ENCODE data around the gene SORCS2.
"Not testable (repeated sequence)": the region's sequence is repeated elsewhere in the genome, so short reads cannot be mapped to it uniquely, and the experiment has no call there.

SORCS2 gene

DNA sequence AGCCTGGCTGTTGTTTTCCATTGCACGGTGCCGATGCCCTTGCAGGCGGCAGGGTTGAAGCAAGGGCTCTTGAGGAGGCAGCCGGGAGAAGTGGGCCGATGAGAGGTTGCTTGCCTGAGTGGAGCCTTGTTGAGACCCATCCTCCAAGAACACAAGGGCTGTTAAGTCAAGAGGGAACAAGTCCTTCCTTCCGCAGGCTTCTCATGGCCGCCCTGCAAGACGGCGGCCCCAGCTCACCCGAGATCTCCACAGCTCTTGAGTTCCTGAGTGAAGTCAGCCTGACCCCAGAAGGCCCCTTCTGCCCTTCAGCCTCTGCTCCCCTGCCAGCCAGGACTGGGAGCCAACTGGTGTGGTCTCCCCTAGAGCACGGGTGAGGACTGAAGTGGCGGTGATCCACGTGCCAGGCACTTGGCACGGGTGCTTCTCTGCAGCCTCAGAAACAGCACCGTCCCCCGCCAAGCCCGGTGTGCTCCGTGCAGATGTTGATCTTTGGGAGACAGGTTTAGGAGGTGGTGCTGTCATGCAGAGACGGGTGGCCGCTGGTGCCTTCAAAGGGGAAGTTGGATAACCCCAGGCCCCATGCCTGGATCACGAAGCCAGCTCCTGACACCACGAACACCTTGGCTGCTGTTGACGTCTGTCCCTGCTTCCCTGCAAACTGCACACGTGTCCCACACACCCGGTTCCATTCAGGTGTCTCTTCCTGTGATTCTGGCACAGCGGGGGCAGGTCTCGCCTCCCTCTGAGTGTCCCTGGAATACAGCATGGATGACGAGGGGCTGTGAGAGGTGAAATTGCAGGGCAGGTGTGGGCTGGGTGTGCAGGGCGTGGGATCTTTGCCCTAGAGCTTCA, 406.8 kb downstream of the SORCS2 start:
- CTCF ChIA-PET, result interaction anchor here (0.9 kb wide), 1 partner anchor 18 kb away, joined by 3 read pairs; no protein-coding TSS in a partner anchor
- Histone ChIP-seq H3K4me3 (ENCODE audit: control insufficient read depth in 1 of 7, extremely low read depth in 1 of 7, insufficient read depth in 4 of 7, low read depth in 2 of 7, low read length in 6 of 7) (no peak overlapping the region), H3K27ac (ENCODE audit: insufficient read depth in 1 of 2, low read depth in 1 of 2, low read length in 2 of 2, poor library complexity in 1 of 2, severe bottlenecking in 2 of 2) (no peak overlapping the region), H3K4me1 (ENCODE audit: control extremely low read depth in 1 of 4, control insufficient read depth in 4 of 4, insufficient read depth in 4 of 4, low read length in 3 of 4) (no peaks in the 10 kb centered on the region), H3K9me3 (ENCODE audit: control extremely low read depth in 1 of 5, control insufficient read depth in 4 of 5, insufficient read depth in 2 of 5, low read depth in 1 of 5, low read length in 4 of 5) (peaks cover 0 to 2% (median 0%) of the 10 kb centered on the region in 5 experiments), H3K36me3 (ENCODE audit: control insufficient read depth in 4 of 4, insufficient read depth in 4 of 4, low read length in 3 of 4) (no peaks in the 10 kb centered on the region), H3K27me3 (replicated peaks in 2 of 5; ENCODE audit: control insufficient read depth in 4 of 5, insufficient read depth in 5 of 5, low read length in 4 of 5) (peaks cover 0 to 52% (median 5%) of the 10 kb centered on the region in 5 experiments)
- 90% methylated on average over 26 of the region's 29 CpGs for WGBS (ENCODE audit: insufficient coverage)
- POLR2A ChIA-PET, result no interaction called here
- DNase-seq, result no peak

DNA sequence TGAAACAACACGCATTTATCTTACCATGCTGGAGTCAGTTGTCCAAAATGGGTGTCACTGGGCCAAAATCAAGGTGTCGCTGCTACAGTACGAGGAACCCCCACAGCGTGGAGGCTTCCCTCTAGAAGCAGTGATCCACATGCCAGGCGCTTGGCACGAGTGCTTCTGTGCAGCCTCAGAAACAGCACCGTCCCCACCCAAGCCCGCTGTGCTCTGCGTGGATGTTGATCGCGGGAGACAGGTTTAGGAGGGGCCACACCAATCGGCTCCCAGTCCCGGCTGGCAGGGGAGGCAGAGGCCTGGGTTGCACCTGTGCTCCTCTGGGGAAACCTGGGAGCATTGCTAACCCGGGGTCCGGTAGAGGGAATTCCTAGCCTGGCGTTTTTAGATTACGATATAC, 407.9 kb downstream of the SORCS2 start:
- DNase-seq, result no peak
- WGBS (ENCODE audit: insufficient coverage), result 90% methylated on average over 10 of the region's 17 CpGs
- Histone ChIP-seq H3K27ac (ENCODE audit: insufficient read depth in 1 of 2, low read depth in 1 of 2, low read length in 2 of 2, poor library complexity in 1 of 2, severe bottlenecking in 2 of 2) (no peak overlapping the region), H3K4me3 (ENCODE audit: control insufficient read depth in 1 of 7, extremely low read depth in 1 of 7, insufficient read depth in 4 of 7, low read depth in 2 of 7, low read length in 6 of 7) (no peak overlapping the region), H3K36me3 (ENCODE audit: control insufficient read depth in 4 of 4, insufficient read depth in 4 of 4, low read length in 3 of 4) (no peaks in the 10 kb centered on the region), H3K27me3 (replicated peaks in 2 of 5; ENCODE audit: control insufficient read depth in 4 of 5, insufficient read depth in 5 of 5, low read length in 4 of 5) (peaks cover 0 to 41% (median 3%) of the 10 kb centered on the region in 5 experiments), H3K9me3 (ENCODE audit: control extremely low read depth in 1 of 5, control insufficient read depth in 4 of 5, insufficient read depth in 2 of 5, low read depth in 1 of 5, low read length in 4 of 5) (peaks cover 0 to 6% (median 2%) of the 10 kb centered on the region in 5 experiments), H3K4me1 (ENCODE audit: control extremely low read depth in 1 of 4, control insufficient read depth in 4 of 4, insufficient read depth in 4 of 4, low read length in 3 of 4) (no peaks in the 10 kb centered on the region)
- ChIA-PET CTCF (no interaction called here), POLR2A (no interaction called here)

DNA sequence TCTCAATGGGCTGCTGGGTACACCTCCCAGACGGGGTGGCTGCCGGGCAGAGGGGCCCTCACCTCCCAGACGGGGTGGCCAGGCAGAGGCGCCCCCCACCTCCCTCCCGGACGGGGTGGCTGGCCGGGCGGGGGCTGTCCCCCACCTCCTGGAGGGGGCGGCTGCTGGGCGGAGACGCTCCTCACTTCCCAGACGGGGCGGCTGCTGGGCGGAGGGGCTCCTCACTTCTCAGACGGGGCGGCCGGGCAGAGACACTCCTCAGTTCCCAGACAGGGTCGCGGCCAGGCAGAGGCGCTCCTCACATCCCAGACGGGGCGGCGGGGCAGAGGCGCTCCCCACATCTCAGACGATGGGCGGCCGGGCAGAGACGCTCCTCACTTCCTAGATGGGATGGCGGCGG, 409.8 kb downstream of the SORCS2 start:
- H3K4me1 ChIP-seq (ENCODE audit: control extremely low read depth in 1 of 4, control insufficient read depth in 4 of 4, insufficient read depth in 4 of 4, low read length in 3 of 4); POLR2A ChIA-PET; H3K9me3 ChIP-seq (ENCODE audit: control extremely low read depth in 1 of 5, control insufficient read depth in 4 of 5, insufficient read depth in 2 of 5, low read depth in 1 of 5, low read length in 4 of 5); DNase-seq; H3K36me3 ChIP-seq (ENCODE audit: control insufficient read depth in 4 of 4, insufficient read depth in 4 of 4, low read length in 3 of 4); H3K4me3 ChIP-seq (ENCODE audit: control insufficient read depth in 1 of 7, extremely low read depth in 1 of 7, insufficient read depth in 4 of 7, low read depth in 2 of 7, low read length in 6 of 7); CTCF ChIA-PET; H3K27ac ChIP-seq (ENCODE audit: insufficient read depth in 1 of 2, low read depth in 1 of 2, low read length in 2 of 2, poor library complexity in 1 of 2, severe bottlenecking in 2 of 2): not testable (repeated sequence)
- peaks cover 0 to 27% (median 0%) of the 10 kb centered on the region in 5 experiments for H3K27me3 ChIP-seq (replicated peaks in 2 of 5; ENCODE audit: control insufficient read depth in 4 of 5, insufficient read depth in 5 of 5, low read length in 4 of 5)
- WGBS (ENCODE audit: insufficient coverage), result 93% methylated on average over 23 of the region's 30 CpGs

- peaks cover 0 to 22% (median 2%) of the 10 kb centered on the region in 5 experiments for H3K27me3 ChIP-seq (replicated peaks in 2 of 5; ENCODE audit: control insufficient read depth in 4 of 5, insufficient read depth in 5 of 5, low read length in 4 of 5)
- DNase-seq, result no peak
- H3K36me3 ChIP-seq (ENCODE audit: control insufficient read depth in 4 of 4, insufficient read depth in 4 of 4, low read length in 3 of 4), result no peaks in the 10 kb centered on the region
- no peak overlapping the region for H3K4me3 ChIP-seq (ENCODE audit: control insufficient read depth in 1 of 7, extremely low read depth in 1 of 7, insufficient read depth in 4 of 7, low read depth in 2 of 7, low read length in 6 of 7)
- no peaks in the 10 kb centered on the region for H3K4me1 ChIP-seq (ENCODE audit: control extremely low read depth in 1 of 4, control insufficient read depth in 4 of 4, insufficient read depth in 4 of 4, low read length in 3 of 4)
- peaks cover 0 to 6% (median 2%) of the 10 kb centered on the region in 5 experiments for H3K9me3 ChIP-seq (ENCODE audit: control extremely low read depth in 1 of 5, control insufficient read depth in 4 of 5, insufficient read depth in 2 of 5, low read depth in 1 of 5, low read length in 4 of 5)
- ChIA-PET POLR2A (no interaction called here), CTCF (no interaction called here)
- H3K27ac ChIP-seq (ENCODE audit: insufficient read depth in 1 of 2, low read depth in 1 of 2, low read length in 2 of 2, poor library complexity in 1 of 2, severe bottlenecking in 2 of 2), result no peak overlapping the region
- WGBS (ENCODE audit: insufficient coverage), result 99% methylated on average over 12 of the region's 14 CpGs
These were observed 415.0 kb downstream of the SORCS2 start for GRCh38 chr4:7607156-7607910.

DNA sequence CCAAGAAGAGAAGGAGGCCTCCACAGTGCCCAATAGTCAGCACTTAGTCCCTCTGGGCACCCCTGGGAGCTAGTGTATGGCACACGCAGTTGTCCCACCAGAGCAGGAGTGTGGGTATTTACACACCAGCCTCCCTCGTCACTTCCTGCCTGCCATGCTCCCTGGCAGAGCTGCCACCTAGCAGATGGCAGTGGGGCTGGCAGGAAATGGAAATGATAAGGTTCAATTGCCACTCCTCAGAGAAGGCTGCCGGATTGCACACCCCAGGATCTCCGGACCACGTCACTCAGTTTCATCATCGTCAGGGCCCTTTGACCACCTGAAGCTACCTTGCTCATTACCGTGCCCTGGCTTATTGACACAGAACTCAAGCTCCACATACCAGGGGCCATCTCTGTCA, 415.7 kb downstream of the SORCS2 start:
- ChIA-PET CTCF (no interaction called here), POLR2A (no interaction called here)
- Histone ChIP-seq H3K27me3 (replicated peaks in 2 of 5; ENCODE audit: control insufficient read depth in 4 of 5, insufficient read depth in 5 of 5, low read length in 4 of 5) (peaks cover 0 to 22% (median 2%) of the 10 kb centered on the region in 5 experiments), H3K4me1 (ENCODE audit: control extremely low read depth in 1 of 4, control insufficient read depth in 4 of 4, insufficient read depth in 4 of 4, low read length in 3 of 4) (no peaks in the 10 kb centered on the region), H3K4me3 (ENCODE audit: control insufficient read depth in 1 of 7, extremely low read depth in 1 of 7, insufficient read depth in 4 of 7, low read depth in 2 of 7, low read length in 6 of 7) (no peak overlapping the region), H3K9me3 (ENCODE audit: control extremely low read depth in 1 of 5, control insufficient read depth in 4 of 5, insufficient read depth in 2 of 5, low read depth in 1 of 5, low read length in 4 of 5) (peaks cover 0 to 6% (median 2%) of the 10 kb centered on the region in 5 experiments), H3K27ac (ENCODE audit: insufficient read depth in 1 of 2, low read depth in 1 of 2, low read length in 2 of 2, poor library complexity in 1 of 2, severe bottlenecking in 2 of 2) (no peak overlapping the region), H3K36me3 (ENCODE audit: control insufficient read depth in 4 of 4, insufficient read depth in 4 of 4, low read length in 3 of 4) (no peaks in the 10 kb centered on the region)
- DNase-seq, result peak; percentile 1 to 14 (median 2)
- WGBS (ENCODE audit: insufficient coverage), result 76% methylated on average over 5 of the region's 7 CpGs

DNA sequence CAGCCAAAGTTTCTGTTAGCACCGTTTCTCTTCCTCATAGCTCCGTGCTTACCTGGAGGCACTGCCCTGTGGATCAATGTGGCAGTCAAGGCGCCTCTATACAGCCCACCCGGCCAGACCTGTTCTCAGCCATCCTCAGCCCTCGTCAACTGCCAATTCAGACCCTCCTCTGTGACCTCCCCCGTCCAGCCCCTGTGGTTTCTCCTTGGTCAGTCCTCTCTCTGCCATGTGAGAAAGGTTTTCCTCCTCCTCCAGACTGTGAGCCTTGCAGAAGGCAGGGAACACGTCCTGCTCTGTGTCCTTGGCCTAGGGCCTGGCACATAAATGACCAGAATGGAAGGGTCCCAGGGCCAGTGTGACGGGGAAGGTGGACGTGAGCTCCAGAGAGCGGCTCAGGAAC, 417.0 kb downstream of the SORCS2 start:
- Histone ChIP-seq H3K9me3 (ENCODE audit: control extremely low read depth in 1 of 5, control insufficient read depth in 4 of 5, insufficient read depth in 2 of 5, low read depth in 1 of 5, low read length in 4 of 5) (peaks cover 0 to 4% (median 0%) of the 10 kb centered on the region in 5 experiments), H3K4me3 (ENCODE audit: control insufficient read depth in 1 of 7, extremely low read depth in 1 of 7, insufficient read depth in 4 of 7, low read depth in 2 of 7, low read length in 6 of 7) (no peak overlapping the region), H3K27me3 (replicated peaks in 2 of 5; ENCODE audit: control insufficient read depth in 4 of 5, insufficient read depth in 5 of 5, low read length in 4 of 5) (peaks cover 0 to 22% (median 2%) of the 10 kb centered on the region in 5 experiments), H3K4me1 (ENCODE audit: control extremely low read depth in 1 of 4, control insufficient read depth in 4 of 4, insufficient read depth in 4 of 4, low read length in 3 of 4) (no peaks in the 10 kb centered on the region), H3K27ac (ENCODE audit: insufficient read depth in 1 of 2, low read depth in 1 of 2, low read length in 2 of 2, poor library complexity in 1 of 2, severe bottlenecking in 2 of 2) (no peak overlapping the region), H3K36me3 (ENCODE audit: control insufficient read depth in 4 of 4, insufficient read depth in 4 of 4, low read length in 3 of 4) (no peaks in the 10 kb centered on the region)
- no peak for DNase-seq
- ChIA-PET CTCF (no interaction called here), POLR2A (no interaction called here)
- 71% methylated on average over 8 of the region's 10 CpGs for WGBS (ENCODE audit: insufficient coverage)

All from common myeloid progenitor, CD34-positive (primary cell).